ENCODE measurements around the gene GNAT1.

DNA sequence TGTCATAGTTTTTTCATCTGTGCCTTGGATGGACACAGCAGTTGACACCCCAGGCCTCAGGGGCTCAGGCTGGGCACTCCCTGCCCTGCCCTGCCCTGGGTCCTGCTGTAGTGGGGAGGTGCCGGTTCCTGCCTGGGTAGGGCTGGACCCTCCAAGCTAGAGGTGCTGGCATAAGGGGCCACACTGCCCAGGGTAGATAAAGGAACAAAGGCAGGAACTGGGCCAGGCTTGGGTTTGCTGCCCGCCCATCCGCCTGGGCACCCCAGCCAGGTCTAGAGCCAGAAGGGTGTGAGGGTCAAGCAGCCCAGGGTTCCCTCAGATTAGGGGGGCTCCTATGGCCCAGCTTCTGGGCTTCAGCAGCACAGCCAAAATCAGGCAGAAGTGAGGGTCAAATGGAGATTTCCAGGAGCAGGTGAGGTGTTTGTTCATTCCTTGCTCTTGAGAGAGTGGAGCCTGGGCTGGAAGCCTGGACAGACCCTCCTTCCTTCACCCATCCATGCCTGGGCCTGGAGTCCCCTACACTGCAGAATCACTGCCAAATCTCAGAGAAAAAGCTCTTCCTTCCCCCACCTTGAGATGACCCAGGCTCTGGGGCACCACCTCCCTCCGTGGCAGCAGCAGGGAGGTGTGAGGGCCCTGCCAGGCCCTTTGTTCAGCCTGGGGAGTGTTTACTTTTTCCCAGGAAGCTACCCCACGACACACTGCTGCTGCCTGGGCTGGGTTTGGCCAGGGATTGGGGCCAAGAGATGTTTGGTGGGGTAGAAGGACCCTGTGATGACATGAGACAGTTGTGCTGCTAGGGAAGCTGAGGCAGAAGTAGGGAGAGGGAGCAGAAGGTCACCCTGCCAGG lies 29.2 kb upstream of the GNAT1 start:
- TF ChIP-seq EZH2phosphoT487 (IDR thresholded peaks at IDR 0.05; ENCODE audit: borderline replicate concordance, low read depth, low read length): no peak
- TF ChIP-seq, protein P1, sequence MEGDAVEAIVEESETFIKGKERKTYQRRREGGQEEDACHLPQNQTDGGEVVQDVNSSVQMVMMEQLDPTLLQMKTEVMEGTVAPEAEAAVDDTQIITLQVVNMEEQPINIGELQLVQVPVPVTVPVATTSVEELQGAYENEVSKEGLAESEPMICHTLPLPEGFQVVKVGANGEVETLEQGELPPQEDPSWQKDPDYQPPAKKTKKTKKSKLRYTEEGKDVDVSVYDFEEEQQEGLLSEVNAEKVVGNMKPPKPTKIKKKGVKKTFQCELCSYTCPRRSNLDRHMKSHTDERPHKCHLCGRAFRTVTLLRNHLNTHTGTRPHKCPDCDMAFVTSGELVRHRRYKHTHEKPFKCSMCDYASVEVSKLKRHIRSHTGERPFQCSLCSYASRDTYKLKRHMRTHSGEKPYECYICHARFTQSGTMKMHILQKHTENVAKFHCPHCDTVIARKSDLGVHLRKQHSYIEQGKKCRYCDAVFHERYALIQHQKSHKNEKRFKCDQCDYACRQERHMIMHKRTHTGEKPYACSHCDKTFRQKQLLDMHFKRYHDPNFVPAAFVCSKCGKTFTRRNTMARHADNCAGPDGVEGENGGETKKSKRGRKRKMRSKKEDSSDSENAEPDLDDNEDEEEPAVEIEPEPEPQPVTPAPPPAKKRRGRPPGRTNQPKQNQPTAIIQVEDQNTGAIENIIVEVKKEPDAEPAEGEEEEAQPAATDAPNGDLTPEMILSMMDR (conservative IDR thresholded peaks at IDR 0.05; ENCODE audit: low read length): no peak

All from OCI-LY7 (cell line).